Fibroblast of upper back skin (primary cell): ENCODE results near the gene ICA1.
A peak's percentile ranks its signal among the peaks of the same experiment; 100 is the strongest.
"Not testable (repeated sequence)": the region's sequence is repeated elsewhere in the genome, so short reads cannot be mapped to it uniquely, and the experiment has no call there.

Experiments used
- DNase-seq: peaks from one replicate; pipeline ENCODE4 v3.0.0-alpha.2; 2013

Gene ICA1

DNA sequence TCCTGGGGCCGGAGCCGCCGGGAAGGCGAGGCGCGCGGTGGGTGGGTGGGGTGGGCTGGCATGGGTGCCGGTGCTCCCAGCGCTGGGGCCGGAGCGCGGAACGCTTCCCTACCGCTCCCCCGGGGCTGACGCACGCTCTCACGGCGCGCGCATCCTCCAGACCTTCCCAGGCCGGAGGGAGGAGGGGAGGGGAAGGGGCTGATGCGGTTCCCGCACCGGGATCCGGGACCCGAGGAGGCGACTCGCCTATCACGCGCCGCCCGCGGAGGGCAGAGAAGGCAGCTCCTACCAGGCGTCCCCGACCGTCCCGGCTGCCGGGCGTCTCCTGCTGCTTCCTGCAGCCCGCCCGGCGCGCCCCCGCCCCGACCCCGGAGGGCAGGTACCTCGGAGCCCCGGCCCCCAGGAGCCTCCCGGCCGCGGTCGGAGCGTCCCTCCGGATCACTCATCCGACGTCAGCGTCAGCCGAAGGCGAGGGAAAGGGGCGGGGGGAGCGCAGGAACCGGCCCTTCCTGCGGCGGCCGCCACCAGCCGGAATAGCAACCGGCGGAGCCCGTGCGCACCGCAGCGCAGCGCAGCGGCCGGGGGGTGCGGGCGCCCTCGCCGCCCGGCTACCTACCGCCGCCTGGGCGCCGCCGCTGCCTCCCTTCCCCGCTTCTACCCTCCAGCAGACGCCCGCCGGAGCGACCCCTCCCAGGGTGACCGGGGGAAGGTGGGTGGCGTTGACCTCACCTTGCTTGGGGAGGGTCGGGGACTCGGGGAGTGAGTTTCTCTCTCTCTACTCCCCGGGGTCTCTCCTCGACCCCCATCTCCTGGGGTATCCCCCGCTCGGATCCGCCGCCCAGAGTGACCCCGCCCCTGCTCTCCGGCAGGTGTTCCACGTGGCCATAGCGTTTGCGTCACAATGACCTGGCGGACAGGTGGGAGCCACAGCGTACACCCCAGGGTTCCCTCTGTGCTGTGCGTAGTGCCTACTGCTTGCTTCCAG lies at the start of gene ICA1:
ICA1 (minus strand) TSS at position 457 of the 985 bp plus-strand sequence. CDS start 26,241 bp downstream, outside the sequence.
- DNase-seq = peak; percentile 9

DNA sequence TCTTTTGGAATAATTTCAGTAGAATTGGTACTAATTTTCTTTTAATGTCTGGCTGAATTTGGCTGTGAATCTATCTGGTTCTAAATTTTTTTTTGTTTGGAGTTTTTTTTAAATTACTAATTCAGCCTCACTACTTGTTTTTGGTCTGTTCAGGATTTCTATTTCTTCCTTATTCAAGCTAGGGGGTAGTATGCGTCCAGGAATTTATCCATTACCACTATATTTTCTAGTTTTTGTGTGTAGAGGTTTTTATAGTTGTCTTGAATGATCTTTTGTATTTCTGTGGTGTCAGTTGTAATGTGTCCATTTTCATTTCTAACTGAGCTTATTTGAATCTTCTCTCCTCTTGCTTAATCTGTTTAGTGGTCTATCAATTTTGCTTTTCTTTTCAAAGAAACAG lies 48.9 kb upstream of the ICA1 start:
- no peak for DNase-seq

DNA sequence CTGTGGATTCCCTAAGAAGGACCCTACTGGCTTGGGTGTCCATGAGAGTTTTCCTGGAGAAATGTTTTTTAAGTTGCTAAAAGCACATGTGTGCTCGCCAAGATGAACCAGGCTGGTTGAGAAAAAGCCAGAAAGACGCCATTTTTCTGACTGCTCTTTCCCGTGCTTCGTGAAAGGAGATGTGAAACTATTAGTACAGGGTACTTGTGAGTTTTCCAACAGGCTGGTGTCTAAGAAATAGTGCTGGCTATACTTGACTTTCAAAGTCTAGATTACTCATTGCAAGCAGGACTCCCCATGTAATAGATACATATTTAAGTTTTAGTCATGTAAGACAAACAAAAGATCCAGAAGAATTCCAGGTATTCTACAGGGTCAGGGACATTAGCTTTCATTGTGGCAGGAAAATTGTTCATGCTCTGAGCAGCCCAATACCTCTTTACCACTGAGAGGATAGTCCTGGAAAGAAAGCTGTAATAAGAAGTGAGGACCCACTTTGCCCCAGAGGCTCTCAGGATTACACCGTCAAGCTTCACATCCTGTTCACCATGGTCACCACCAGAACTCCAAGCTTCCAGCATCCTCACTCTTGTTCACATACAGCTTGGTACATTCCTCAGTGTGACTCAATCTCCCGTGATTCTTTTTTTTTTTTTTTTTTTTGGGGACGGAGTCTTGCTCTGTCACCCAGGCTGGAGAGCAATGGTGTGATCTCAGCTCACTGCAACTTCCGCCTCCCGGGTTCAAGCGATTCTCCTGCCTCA lies 43.8 kb upstream of the ICA1 start:
- no peak for DNase-seq

DNA sequence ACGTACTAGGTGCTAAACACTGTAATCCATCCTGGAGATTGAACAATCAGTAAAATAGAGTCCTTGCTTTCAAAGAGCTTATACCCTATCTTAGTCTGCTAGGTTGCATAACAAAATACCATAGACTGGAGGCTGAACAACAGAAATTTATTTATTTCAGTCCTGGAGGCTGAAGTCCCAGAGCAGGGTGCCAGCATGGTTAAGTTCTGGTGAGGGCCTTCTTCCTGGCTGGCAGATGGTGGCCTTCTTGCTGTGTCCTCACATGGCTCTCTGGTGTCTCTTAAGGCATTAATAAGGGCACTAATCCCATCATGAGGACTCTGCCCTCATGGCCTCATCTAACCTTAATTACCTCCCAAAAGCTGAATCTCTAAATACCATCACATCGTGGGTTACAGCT lies 43.1 kb upstream of the ICA1 start:
- no peak for DNase-seq

DNA sequence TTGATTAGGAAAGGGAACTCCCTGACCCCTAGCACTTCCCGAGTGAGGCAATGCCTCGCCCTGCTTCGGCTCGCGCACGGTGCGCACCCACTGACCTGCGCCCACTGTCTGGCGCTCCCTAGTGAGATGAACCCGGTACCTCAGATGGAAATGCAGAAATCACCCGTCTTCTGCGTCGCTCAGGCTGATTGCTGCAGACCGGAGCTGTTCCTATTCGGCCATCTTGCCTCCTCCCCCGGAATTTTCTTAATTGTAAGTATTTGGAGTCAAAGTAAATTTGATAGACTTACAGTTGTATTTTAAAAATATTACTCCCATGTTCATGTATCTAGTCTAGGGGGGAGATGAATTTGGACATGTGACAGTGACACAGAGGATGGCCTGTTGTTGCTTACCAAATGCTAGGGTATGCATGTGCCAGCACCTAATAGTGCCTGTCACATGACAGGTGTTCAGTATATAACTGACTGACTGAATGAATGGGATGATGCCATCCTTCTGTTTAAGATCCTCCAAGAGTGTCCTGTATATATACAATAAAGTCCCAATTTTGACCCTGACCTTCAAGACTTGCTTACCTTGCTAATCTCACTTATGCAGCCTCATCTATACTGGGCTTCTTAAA lies 42.0 kb upstream of the ICA1 start:
- no peak for DNase-seq

DNA sequence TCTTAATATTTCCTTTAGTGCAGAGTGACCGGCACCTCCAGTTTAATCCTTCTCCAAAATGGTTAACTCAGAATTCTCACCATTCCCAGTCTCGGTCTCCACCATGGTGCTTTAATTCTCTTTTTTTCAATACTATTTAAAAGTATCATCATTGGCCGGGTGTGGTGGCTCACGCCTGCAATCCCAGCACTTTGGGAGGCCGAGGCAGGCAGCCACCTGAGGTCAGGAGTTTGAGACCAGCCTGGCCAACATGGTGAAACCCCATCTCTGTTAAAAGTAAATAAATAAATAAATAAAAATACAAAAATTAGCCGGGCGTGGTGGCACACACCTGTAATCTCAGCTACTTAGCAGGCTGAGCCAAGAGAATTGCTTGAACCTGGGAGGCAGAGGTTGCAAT lies 35.1 kb upstream of the ICA1 start:
- not testable (repeated sequence) for DNase-seq

DNA sequence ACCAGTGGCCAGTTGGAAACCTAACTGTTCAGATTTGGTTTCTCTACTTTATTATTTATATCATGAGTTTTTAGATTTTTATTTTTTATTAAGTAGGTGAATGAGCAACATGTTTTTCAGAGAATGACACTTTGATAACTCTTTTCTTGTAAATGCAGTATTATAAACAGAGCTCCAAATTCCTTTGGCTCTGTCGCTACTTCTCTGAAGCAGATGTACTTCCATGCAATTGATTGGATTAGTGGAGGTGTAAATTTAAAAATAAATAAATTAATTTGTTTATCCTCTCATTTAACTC lies 34.3 kb upstream of the ICA1 start:
- DNase-seq = no peak

DNA sequence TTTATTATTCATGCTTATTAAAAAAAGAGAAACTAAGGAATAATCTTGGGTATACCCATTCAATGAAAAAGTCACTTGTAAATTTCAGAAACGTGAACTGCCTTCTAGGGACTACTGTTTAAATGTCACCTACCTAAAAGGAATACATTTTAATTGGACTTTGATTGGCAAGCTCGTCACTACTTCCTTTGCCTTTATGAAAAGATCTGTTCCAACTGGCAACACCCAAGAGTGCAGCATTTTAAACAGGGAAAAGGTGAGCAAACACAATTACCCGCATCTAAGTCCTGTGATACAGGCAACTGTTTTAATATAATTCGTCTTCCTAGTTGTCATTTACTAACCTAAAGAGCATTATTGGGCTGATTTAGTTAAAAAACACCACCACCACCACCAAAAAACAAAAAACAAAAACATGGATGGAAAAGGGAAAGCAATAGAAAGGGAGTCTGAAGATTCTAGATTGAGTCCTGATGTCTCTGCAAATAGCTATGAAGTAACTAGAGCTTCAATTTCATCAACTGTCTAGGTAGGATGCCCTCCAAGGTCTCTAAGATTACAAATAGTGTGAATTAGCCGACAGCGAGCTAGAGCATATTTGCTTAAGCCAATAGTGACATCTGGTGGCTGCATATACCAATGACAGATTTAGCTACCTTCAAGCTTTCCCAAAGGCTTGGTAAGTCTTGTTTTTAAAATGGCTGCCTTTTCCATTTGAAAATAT lies 33.8 kb upstream of the ICA1 start:
- DNase-seq = peak; percentile 66

DNA sequence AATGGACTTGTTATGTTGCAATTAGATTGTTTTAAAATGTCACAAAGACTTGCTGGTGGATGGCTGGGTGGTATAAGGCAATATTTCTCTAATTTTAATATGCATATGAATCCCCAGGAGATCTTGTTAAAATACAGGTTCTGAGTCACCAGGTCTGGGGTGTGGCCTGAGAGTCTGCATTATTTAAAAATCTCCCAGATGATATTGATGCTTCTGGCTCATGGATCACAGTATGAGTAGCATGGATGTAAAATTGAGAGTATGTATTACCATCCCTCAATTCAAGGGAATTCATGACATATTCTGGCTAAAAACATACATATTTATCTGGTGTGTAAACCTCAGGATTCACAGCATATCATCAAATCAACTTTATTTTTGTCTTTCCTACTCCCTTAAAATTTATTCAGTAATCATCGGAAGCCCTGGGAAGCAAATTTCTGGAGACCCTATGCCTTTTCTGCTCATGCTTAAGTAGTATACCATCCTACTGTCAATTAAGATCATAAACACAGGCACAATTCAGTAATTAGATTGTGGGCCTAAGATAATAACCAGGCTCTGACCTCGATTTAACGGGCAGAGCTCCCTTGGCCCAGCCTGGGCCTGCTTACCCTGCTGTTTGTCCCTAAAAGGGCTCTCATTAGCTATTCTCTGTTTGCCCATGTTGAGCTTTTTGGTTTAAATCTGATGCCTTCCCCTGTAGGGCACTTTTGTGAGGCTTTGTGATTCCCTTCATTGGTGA lies 29.6 kb upstream of the ICA1 start:
- DNase-seq = no peak

DNA sequence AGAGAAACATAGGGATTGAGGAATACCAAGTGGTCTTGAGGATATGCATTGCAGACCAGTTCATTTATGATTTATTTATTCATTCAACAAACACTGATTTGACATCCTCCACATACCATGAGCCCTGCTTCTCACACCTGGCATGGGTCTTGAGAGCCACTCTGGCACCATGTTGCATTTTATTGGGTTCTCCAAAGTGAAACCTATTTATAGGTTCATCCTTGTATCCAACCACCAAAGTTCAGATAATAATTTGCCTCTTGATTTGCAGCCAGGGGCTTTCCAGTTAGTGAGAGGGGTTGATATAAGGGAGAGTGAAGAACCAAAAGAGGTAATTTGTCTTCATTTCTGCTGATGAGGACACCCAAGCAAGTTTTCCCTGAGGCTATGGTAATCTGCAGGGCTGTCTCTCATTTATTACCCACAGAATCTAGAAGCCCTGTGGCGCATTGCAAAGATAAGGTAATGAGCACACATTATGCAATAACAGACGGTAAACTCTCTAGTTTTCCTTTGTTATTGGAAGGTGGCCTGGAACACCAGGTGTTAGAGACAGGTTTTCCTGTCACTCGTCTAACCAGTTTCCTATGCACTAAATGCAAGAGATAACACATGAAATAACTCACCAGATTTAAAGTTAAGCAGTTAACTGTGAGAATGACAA lies 28.8 kb upstream of the ICA1 start:
- no peak for DNase-seq

DNA sequence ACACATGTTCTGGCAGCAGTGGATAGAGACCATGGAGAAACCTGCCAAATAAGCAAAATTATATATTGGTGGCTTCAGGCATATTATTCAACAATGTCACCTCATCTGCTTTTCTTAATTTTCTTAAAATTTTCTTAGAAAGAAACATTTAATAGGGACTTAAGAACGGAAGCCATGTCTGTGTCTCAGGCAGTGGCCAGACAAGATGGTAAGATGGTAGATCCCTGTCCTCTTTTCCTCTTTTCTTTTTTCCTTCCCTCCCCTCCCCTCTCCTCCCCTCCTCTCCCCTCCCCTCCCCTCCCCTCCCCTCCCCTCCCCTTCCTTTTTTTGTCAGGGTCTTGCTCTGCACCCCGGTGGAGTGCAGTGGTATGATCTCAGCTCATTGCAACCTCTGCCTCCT lies 24.2 kb upstream of the ICA1 start:
- DNase-seq = no peak

DNA sequence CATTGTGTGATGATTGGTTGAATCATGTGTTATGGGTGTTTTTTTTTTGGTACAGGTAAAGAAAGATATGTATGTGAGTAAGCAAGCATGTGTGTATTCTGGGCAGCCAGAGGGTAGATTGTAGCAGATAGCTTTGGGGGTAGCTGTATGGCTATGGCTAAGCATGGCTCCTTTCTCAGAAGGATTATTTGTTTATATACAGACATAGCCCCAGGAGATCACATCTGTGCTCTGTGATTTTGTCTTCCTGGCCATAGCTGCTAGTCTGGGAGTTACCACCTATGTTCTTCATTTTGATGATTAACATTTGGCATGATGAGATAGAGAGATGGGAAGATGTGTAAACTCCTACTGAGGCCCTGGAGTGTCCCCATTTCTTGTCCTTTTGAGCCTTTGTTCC lies 23.2 kb upstream of the ICA1 start:
- DNase-seq = no peak

DNA sequence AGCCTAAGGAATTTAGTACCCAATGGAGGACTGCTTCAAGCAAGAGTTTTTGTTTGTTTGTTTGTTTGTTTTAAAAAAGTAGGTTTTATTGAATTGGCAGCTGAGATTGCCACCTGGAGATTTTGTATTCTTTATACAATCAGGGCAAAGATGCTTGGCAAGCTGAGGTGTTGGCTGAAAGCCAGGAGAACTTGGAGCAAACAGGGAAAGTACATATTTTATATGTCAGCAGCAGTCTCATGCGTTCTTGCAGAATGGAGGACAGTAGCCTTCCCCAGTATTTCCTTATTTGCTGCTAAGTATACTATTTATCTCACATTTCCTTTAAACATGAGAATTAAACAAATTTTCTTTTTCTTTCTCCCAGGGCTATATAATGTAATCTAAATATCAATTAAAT lies 22.6 kb upstream of the ICA1 start:
- DNase-seq = no peak

DNA sequence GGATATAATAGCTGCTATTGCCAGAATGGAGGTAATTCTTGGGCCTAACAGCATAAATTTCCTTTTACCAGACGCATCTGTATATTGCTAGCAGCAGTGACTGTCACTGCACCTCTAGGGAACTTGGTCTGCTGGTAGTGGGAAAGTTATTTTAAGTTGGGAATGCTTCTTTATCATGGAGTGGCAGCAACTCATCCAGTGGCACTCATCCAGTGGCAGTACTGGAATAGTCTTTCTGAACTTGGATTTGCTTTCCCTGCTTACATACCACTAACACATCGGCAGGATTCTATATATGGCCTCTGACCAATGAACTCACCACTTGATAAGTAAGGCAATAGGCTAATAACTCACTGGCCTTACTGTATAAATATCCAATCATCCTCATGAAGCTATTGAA lies 22.0 kb upstream of the ICA1 start:
- no peak for DNase-seq

DNA sequence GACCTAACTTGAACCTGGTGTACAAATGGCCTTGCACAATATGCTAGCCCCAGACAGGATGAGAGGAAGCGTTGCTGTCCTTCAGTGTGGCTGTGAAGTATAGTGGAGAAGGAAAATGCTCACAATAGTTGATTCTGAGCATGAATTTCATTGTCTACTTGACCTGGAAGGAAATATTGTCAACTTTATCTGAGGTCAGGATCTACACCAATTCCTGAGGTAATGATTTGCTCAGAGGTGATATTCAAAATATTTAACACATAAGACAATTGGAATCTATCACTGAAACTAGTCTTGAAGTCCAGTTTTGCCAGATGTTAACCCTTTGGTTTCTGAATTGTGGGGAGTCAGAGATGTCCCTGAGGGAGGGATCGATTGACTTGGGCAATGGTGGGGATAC lies 20.9 kb upstream of the ICA1 start:
- DNase-seq = no peak

DNA sequence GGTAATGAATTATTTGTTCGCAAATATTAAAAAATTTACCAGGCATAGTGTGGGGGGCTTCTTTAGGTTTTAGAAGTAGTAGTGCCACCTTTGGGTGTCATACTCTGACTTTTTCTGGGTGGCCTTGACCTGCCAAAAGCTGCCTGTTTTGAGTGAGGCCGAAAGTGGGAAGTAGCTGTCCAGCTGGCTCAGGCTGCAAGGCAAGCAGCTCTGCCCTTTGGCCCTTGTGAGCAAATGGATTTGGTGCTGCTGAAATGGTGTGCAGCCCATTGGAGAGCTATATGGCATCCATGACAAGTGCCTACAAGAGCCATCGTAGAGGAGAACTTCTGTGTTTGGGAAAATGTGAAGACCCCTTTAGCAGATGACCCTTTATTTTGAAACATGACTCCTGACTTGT lies 20.2 kb upstream of the ICA1 start:
- DNase-seq = no peak

DNA sequence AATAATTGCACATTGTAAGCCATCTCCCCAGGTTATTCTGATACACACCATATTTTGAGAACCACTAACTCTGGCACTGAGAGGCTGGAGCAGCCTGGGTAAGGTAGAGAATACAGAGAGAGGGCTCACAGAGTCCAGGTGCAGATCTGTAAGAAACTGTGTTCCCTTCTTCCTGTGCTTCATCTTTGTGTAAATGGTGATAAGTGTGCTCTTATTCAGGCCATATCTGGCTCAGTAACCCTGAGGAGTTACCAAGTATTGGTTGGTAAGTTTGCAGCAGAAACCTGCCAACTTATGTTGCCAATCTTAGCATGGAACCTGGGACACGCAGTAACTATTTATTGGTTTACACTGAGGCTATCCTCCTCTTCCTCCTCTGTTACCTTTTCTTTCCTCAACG lies 16.2 kb upstream of the ICA1 start:
- no peak for DNase-seq

DNA sequence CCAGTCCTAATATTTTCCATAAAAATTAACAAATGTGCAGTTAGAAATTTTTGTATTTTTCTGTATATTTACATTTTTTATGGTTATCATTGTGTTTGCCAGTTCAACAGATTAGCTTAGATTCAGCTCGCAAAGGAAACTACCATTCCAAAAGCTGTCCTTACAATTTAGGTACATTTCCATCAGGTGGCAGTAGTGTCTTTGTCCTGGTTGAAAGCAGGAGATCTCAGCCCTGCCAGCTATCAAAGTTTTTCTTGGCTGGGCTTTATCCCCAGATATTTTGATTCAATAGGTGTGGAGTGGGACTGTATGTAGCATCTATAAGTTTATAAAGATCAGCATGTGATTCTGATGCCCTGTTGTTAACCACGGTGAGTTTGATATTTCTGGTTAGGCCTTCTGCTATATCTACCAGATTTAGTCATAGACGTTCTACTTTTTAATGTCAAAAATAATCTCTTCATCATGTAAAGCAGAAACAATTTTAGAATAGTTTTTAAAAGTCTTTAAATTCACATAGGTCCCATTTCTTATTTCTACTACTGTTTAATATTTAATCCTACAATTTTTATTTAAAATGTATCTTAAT lies 15.5 kb upstream of the ICA1 start:
- DNase-seq = no peak

DNA sequence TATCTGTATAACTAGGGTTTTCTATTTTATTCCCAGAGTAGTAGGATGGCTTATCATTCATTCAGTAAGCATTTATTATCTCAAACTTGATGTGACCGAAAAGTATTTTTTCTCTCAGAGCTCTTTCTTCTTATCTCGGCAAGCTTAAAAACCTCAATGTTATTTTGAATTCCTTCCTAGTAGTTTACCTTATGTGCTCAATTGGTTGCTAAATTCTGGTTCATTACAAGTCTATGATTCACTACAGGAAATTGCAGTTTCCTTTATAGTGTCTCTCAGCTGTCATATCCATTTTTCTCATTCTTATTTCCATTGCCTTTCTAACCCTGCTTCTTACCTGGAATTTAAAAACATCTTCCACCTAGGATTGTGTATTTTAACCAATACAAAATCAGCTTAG lies 12.6 kb upstream of the ICA1 start:
- no peak for DNase-seq

DNA sequence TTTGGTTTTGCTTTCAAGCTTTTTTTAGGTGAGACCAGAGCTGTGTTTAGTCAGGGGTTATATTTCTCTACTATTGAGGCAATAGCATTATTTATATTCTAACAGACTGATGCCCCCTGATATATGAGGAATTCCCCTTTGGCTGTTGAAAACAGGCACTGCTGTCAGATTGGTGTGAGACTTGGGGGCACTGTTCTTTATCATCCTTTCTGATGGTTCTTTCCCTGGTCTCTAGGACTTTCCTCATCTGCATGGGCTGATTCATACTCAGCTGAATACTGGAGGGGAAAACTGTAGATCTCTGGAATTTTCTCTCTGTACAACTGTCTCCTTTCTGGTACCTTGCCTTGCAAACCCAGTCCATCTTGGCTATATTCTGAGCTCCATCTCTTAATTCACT lies 10.0 kb upstream of the ICA1 start:
- DNase-seq = no peak

DNA sequence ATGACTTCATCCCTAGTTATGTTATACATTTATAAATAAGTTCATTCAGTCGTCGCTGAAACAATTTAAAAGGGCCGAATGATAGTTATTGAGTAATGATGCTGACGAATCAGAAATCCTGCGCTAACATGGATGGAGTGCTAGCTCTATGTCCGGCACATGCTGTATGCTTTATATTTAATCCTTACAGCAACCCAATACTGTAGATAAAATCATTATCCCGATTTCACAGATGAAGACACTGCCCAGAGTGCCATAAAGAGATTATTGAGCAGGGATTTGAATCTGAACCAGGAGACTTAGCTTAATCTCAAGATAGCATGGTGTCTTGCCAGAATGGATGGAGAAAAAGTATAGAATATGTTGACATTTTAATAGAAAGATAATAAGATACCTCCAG lies 1.1 kb upstream of the ICA1 start:
- no peak for DNase-seq
